Left lung (tissue), 10 donors: Measurements from ENCODE around the gene KRT39. TPM values are rescaled to one million over a fixed set of nuclear protein-coding genes. Genes with fewer than 3 reads are reported as not detected.

Source experiments
- ATAC-seq: fragments of 200-7000 bp; cut with Tn5 transposase; one replicate; pipeline ENCODE4 v1.9.1; 2020; ENCODE audit warnings: moderate library complexity
- DNase-seq, 4 donors: peaks; one replicate each; pipeline ENCODE4 v3.0.0-alpha.2; 2013 to 2020
- H3K27ac ChIP-seq, 2 donors: fragments of 200-600 bp; sonication (generic) in 1 of 2; one replicate each; pipeline versions ENCODE4 v1.5.0 to v1.8.0; 2020 to 2021
- H3K27me3 ChIP-seq, 2 donors: fragments of 200-600 bp; sonication (generic) in 1 of 2; one replicate each; pipeline versions ENCODE4 v1.5.0 to v1.8.0; 2020 to 2021
- H3K36me3 ChIP-seq, 2 donors: fragments of 200-600 bp; sonication (generic) in 1 of 2; one replicate each; pipeline versions ENCODE4 v1.5.0 to v1.8.0; 2020 to 2021
- H3K4me1 ChIP-seq, 2 donors: fragments of 200-600 bp; one replicate each; pipeline ENCODE4 v1.8.0; 2021
- H3K4me3 ChIP-seq, 2 donors: fragments of 200-600 bp; sonication (generic) in 1 of 2; one replicate each; pipeline versions ENCODE4 v1.5.0 to v1.8.0; 2020 to 2021; ENCODE audit warnings: mild to moderate bottlenecking in 1 of 2
- H3K9me3 ChIP-seq, 2 donors: fragments of 200-600 bp; sonication (generic) in 1 of 2; one replicate each; pipeline versions ENCODE4 v1.5.0 to v1.8.0; 2020 to 2021
- intact Hi-C, 2 donors: fragments of 100-400 bp; cut with DNase I; formaldehyde crosslinking; loops; one replicate each; pipeline versions ENCODE4 v1.11.2 to v1.14.2; 2022
- polyA plus RNA-seq, 6 donors: library from polyadenylated mRNA; unstranded; fragments of 120-200 nt; gene quantifications; one replicate each; pipeline ENCODE4 v1.2.1, GENCODE V29; 2013; ENCODE audit not compliant: insufficient read length in 6 of 6
- total RNA-seq, 2 donors: library from RNA; stranded (reverse); fragmentation: NEBNext Ultra II Directional; extraction: Animal tissue kit (Norgen Biotek cat#: 25700); gene quantifications; one replicate each; pipeline ENCODE4 v1.2.1, GENCODE V29; 2021
- TF ChIP-seq, protein P1 (sequence below), 2 donors: fragments of 200-600 bp; sonication (generic) in 1 of 2; IDR thresholded peaks; one replicate each; pipeline versions ENCODE4 v1.5.0 to v1.8.0; 2021; ENCODE audit warnings: antibody characterized with exemption in 2 of 2
- donor health status: DM: no; HTN: yes; CAD: no.
- donor health status: DM: no; HTN: no; CAD: no.

The KRT39 gene
- total and polyA plus RNA-seq, 8 donors, result 0.41 TPM; not detected in 7

DNA sequence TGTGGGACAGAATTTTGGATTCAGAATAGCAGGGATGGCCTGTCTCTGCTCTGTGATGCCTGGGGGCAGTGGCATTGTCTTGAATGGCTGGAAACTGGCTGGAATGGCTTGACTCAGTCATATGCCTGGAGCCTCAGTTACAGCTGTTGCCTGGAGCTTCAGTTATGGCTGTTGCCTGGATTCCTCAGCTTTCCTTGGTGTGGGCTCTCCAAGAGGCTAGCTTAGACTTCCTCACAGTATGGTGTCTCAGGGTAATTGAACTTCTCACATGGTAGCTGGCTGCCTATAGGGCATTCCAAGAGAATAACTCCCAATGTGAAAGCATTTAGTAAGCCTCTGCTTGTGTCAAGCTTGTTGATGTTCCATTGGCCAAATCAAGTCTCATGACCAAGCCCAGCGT is 50.4 kb downstream of the KRT39 start:
- Histone ChIP-seq H3K27ac (peak overlapping the region in 1 of 2 donors; percentile 71), H3K4me3 (no peak overlapping the region), H3K9me3 (no peaks in the 10 kb centered on the region), H3K27me3 (no peaks in the 10 kb centered on the region), H3K36me3 (no peaks in the 10 kb centered on the region), H3K4me1 (peaks cover 0 to 37% of the 10 kb centered on the region in 2 donors)
- intact Hi-C loops, result no loop called here
- ATAC-seq (no peak), DNase-seq (no peak)
- TF ChIP-seq, protein P1, sequence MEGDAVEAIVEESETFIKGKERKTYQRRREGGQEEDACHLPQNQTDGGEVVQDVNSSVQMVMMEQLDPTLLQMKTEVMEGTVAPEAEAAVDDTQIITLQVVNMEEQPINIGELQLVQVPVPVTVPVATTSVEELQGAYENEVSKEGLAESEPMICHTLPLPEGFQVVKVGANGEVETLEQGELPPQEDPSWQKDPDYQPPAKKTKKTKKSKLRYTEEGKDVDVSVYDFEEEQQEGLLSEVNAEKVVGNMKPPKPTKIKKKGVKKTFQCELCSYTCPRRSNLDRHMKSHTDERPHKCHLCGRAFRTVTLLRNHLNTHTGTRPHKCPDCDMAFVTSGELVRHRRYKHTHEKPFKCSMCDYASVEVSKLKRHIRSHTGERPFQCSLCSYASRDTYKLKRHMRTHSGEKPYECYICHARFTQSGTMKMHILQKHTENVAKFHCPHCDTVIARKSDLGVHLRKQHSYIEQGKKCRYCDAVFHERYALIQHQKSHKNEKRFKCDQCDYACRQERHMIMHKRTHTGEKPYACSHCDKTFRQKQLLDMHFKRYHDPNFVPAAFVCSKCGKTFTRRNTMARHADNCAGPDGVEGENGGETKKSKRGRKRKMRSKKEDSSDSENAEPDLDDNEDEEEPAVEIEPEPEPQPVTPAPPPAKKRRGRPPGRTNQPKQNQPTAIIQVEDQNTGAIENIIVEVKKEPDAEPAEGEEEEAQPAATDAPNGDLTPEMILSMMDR (IDR thresholded peaks at IDR 0.05), result no peak

DNA sequence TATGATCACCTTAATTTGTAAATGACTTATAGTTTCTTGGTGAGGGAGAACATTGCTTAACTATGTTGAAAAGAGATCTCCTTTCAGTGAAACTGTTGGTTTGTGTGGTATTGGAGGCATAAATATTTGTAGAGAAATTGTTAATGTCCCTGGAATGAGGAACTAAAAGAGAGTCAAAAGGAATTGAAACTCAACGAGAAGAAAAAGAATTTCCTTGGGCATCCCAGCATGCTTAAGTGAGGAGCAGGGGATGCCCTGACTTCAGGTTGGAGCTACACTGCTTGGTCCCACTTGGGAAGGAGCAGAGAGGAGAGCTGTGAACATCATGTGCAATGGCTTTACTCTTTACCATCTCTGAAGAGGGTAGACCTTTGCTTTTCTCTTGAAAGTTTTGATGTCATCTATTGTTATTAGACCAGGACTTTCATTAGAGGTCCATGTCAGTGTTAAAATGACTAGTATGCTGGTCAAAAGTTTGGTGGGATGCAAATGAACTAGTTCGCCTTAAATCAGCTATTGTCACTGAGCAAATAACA is 51.0 kb downstream of the KRT39 start:
- H3K36me3 ChIP-seq, result no peaks in the 10 kb centered on the region
- TF ChIP-seq, protein P1 (IDR thresholded peaks at IDR 0.05), result no peak
- peak overlapping the region in 1 of 2 donors; percentile 71 for H3K27ac ChIP-seq
- H3K27me3 ChIP-seq, result no peaks in the 10 kb centered on the region
- no peak for DNase-seq
- peak; percentile 76 for ATAC-seq
- H3K4me1 ChIP-seq, result peaks cover 0 to 37% of the 10 kb centered on the region in 2 donors
- H3K9me3 ChIP-seq, result no peaks in the 10 kb centered on the region
- no peak overlapping the region for H3K4me3 ChIP-seq
- intact Hi-C loops, result no loop called here

DNA sequence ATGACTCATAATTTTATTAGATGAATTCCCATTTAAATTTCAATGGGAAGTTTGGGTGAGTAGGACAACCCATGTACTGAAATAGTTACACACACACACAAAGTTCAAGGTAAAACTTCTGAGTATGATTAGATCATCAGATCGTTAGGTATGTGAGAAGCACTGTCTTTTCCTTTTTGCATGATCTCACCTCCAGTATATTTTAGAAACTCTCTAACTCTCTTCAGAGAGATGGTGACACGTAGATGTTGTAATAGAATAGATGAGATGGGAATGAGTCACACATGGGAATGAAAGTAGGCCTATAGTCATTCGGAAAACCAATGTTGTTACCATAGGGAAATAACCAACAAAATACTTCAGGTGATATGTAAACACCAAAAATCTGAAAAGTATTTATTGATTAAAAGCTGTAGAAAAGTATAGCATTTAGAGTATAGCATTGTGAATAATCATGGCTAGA is 51.5 kb downstream of the KRT39 start:
- TF ChIP-seq, protein P1 (IDR thresholded peaks at IDR 0.05), result no peak
- DNase-seq, result no peak
- Histone ChIP-seq H3K9me3 (no peaks in the 10 kb centered on the region), H3K27ac (peak overlapping the region; percentile 29 to 71), H3K4me1 (peaks cover 0 to 43% of the 10 kb centered on the region in 2 donors), H3K27me3 (no peaks in the 10 kb centered on the region), H3K4me3 (no peak overlapping the region), H3K36me3 (no peaks in the 10 kb centered on the region)
- peak; percentile 87 for ATAC-seq
- intact Hi-C loops, result no loop called here

DNA sequence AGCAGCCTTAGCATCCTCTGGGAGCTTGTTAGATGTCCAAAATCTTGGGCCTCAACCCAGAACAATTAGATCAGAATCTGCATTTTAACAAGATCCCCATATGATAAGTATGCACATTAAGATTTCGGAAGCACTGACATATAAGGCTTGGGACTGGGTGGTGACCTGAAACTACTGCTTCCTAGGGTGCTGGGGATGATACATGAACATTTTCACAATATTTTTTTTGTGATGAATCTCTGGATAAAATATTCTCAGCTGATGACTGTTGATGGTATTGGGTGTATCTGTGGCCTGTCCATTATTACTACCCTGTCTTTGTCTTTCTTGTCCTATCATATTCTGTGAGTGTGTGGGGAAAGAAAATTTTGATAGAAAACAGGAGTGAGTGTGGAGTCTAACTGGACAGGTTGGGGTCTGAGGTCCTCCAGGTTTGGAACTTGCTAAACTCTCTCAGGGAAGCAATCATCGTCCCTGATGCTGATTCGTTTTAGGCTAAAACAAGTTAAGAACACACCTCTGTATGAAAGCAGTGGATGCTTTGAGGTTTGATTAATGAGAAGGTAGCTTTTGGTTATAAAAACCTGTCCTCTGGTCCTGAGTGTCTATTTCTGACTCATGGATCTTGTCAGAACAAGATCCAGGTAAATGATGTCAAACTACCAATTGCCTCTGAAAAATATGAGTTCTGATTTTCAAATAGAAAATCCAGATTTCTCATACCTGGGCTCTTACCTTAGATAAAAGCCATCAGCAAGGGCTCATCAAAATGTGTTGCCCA is 52.5 kb downstream of the KRT39 start:
- Histone ChIP-seq H3K4me1 (peaks cover 0 to 52% of the 10 kb centered on the region in 2 donors), H3K9me3 (no peaks in the 10 kb centered on the region), H3K4me3 (no peak overlapping the region), H3K36me3 (no peaks in the 10 kb centered on the region), H3K27me3 (no peaks in the 10 kb centered on the region), H3K27ac (peak overlapping the region in 1 of 2 donors; percentile 18)
- intact Hi-C loops, result no loop called here
- TF ChIP-seq, protein P1 (IDR thresholded peaks at IDR 0.05), result no peak
- DNase-seq, result no peak
- no peak for ATAC-seq

DNA sequence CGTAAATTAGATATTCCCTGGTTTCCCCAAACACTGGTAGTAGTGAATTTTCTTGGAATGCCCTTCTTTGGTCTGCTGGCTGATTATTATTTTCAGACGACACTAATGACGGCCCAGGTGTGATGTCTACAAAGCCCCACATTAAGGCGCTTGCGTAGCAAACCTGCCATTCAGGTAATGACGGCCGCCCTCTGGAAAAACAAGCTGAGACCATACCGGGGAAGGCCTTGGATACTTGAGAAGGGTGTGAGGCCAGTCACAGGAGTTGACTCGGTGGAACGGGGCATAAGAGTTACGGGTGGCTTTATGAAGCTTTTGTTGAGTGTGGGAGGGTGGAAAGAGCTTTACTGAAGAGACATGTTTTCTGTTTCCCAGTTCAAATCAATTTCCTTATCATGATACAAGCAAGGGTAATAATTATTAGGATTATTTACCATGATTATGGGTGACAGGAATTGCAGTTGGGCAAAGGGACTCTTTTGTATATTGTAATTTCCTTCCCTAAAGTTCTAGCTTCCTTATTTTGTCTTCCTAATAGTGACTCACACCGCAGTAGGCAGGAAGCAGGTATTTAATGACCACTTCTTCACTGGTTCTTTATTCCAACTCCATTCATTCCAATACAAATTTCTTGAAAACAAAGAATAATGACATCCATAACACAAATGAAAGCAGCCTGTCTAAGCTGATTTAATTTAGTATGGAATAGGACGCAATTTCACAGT is 54.1 kb downstream of the KRT39 start:
- H3K27me3 ChIP-seq, result peaks cover 0 to 13% of the 10 kb centered on the region in 2 donors
- no peak for ATAC-seq
- peak overlapping the region in 1 of 2 donors; percentile 73 for H3K27ac ChIP-seq
- H3K4me3 ChIP-seq, result no peak overlapping the region
- no peaks in the 10 kb centered on the region for H3K9me3 ChIP-seq
- no peaks in the 10 kb centered on the region for H3K36me3 ChIP-seq
- H3K4me1 ChIP-seq, result peaks cover 0 to 54% of the 10 kb centered on the region in 2 donors
- TF ChIP-seq, protein P1 (IDR thresholded peaks at IDR 0.05), result no peak
- no peak for DNase-seq
- intact Hi-C loops, result no loop called here
